Loucy (cell line): ENCODE data around the gene ABCC3.

Source experiments
- H2AFZ ChIP-seq: fragments of 200-600 bp; sonication (generic); 2 replicates; pipeline ENCODE4 v1.6.0; 2016; ENCODE audit warnings: antibody characterized with exemption, mild to moderate bottlenecking, low read length, moderate library complexity
- H3F3A ChIP-seq: fragments of 200-600 bp; 2 replicates; pipeline ENCODE4 v1.6.0; 2016; ENCODE audit warnings: antibody characterized with exemption, low read depth, mild to moderate bottlenecking
- H3K27me3 ChIP-seq: fragments of 200-600 bp; sonication (generic); 2 replicates; pipeline ENCODE4 v1.6.1; 2014; ENCODE audit warnings: low read length, mild to moderate bottlenecking; ENCODE audit not compliant: insufficient read depth, poor library complexity, severe bottlenecking
- H3K36me3 ChIP-seq: fragments of 200-600 bp; sonication (generic); 2 replicates; pipeline ENCODE4 v1.6.1; 2016; ENCODE audit warnings: low read length; ENCODE audit not compliant: insufficient read depth
- H3K4me1 ChIP-seq: fragments of 200-600 bp; sonication (generic); 2 replicates; pipeline ENCODE4 v1.5.1; 2014; ENCODE audit warnings: low read length, mild to moderate bottlenecking; ENCODE audit not compliant: insufficient read depth, poor library complexity, severe bottlenecking
- H3K4me2 ChIP-seq: fragments of 200-600 bp; sonication (generic); 2 replicates; pipeline ENCODE4 v1.6.0; 2014; ENCODE audit warnings: antibody characterized with exemption, low read length, low read depth, mild to moderate bottlenecking; ENCODE audit not compliant: poor library complexity, severe bottlenecking
- H3K4me3 ChIP-seq: fragments of 200-600 bp; sonication (generic); 2 replicates; pipeline ENCODE4 v1.5.1; 2014; ENCODE audit warnings: low read length, mild to moderate bottlenecking, mixed read lengths; ENCODE audit not compliant: poor library complexity, severe bottlenecking
- H3K79me2 ChIP-seq: fragments of 200-600 bp; sonication (generic); 2 replicates; pipeline ENCODE4 v1.6.1; 2014; ENCODE audit warnings: low read length; ENCODE audit not compliant: insufficient read depth
- H3K9ac ChIP-seq: fragments of 200-600 bp; sonication (generic); 2 replicates; pipeline ENCODE4 v1.6.0; 2014; ENCODE audit warnings: mild to moderate bottlenecking, low read depth, low read length, moderate library complexity; ENCODE audit not compliant: poor library complexity, severe bottlenecking
- H3K9me2 ChIP-seq: fragments of 200-600 bp; sonication (generic); replicated peaks from 2 replicates; pipeline ENCODE4 v1.6.1; 2016; ENCODE audit warnings: low read depth, low read length, mixed read lengths
- H3K9me3 ChIP-seq: fragments of 200-600 bp; sonication (generic); 2 replicates; pipeline ENCODE4 v1.6.1; 2014; ENCODE audit warnings: mild to moderate bottlenecking, antibody characterized with exemption, low read length, low read depth; ENCODE audit not compliant: insufficient read depth
- H4K20me1 ChIP-seq: fragments of 200-600 bp; sonication (generic); 2 replicates; pipeline ENCODE4 v1.6.0; 2014; ENCODE audit warnings: antibody characterized with exemption, low read length, mild to moderate bottlenecking; ENCODE audit not compliant: insufficient read depth, poor library complexity, severe bottlenecking
- EZH2phosphoT487 ChIP-seq: fragments of 200-600 bp; IDR thresholded peaks from 2 replicates; pipeline ENCODE4 v1.6.1; 2018; ENCODE audit warnings: antibody characterized with exemption, mild to moderate bottlenecking, moderate library complexity, borderline replicate concordance
- TF ChIP-seq, protein P1 (sequence below): fragments of 200-600 bp; sonication (generic); conservative IDR thresholded peaks from 2 replicates; pipeline ENCODE4 v1.5.1; 2014; ENCODE audit warnings: mild to moderate bottlenecking, antibody characterized with exemption, low read length

Gene ABCC3

GRCh38 chr17:50633683-50634082, 998 bp upstream of the ABCC3 start:
- no peaks in the 10 kb centered on the region for H3K36me3 ChIP-seq
- no peaks in the 10 kb centered on the region for H3K9me2 ChIP-seq
- H3K9ac ChIP-seq = no peak overlapping the region
- H2AFZ ChIP-seq = no peak overlapping the region
- H3F3A ChIP-seq = no peaks in the 10 kb centered on the region
- H3K4me1 ChIP-seq = no peaks in the 10 kb centered on the region
- H4K20me1 ChIP-seq = no peaks in the 10 kb centered on the region
- no peaks in the 10 kb centered on the region for H3K9me3 ChIP-seq
- TF ChIP-seq, protein P1, sequence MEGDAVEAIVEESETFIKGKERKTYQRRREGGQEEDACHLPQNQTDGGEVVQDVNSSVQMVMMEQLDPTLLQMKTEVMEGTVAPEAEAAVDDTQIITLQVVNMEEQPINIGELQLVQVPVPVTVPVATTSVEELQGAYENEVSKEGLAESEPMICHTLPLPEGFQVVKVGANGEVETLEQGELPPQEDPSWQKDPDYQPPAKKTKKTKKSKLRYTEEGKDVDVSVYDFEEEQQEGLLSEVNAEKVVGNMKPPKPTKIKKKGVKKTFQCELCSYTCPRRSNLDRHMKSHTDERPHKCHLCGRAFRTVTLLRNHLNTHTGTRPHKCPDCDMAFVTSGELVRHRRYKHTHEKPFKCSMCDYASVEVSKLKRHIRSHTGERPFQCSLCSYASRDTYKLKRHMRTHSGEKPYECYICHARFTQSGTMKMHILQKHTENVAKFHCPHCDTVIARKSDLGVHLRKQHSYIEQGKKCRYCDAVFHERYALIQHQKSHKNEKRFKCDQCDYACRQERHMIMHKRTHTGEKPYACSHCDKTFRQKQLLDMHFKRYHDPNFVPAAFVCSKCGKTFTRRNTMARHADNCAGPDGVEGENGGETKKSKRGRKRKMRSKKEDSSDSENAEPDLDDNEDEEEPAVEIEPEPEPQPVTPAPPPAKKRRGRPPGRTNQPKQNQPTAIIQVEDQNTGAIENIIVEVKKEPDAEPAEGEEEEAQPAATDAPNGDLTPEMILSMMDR = no peak
- TF ChIP-seq EZH2phosphoT487 = no peak
- H3K27me3 ChIP-seq = no peaks in the 10 kb centered on the region
- H3K4me3 ChIP-seq = no peak overlapping the region
- H3K4me2 ChIP-seq = no peak overlapping the region
- no peaks in the 10 kb centered on the region for H3K79me2 ChIP-seq

DNA sequence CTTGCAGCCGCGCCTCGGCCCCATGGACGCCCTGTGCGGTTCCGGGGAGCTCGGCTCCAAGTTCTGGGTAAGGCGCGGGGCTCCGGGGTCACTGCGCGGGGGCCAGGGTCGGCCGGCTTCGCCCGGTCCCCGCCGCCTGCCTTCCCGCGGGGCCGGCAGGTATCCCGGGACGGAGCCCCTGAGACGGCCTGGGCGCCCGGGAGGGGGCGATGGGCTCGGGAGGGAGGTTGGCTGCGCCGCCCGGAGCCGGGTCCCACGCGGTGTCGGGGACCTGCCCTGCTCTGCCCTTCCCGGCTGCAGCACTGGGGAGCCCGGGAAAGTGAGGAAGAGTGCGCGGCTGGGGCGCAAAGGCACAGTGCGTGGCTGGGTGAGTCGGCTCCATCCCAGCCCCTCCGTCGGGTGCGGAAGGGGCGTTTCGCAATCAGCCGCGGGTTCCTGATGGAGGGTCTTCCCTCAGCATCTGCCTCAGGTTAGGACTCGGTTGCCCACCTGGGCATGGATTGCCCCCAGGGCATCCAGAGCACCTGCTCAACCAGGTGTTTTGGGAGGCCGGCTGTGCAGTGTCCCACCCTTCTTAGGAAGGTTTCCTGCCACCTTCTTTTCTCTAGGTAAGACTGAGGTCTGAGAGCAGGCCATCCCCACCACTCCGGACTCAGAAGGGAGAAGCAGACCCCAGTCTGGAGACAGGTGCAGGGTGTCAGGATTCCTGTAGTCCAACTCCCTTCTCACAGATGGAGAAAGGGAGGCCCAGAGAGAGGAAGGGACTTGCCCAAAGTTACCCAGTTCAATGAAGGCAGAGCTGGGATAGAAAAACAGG, 442 bp downstream of the ABCC3 start:
- no peak overlapping the region for H3K9ac ChIP-seq
- no peak overlapping the region for H3K4me3 ChIP-seq
- H3K4me2 ChIP-seq = no peak overlapping the region

DNA sequence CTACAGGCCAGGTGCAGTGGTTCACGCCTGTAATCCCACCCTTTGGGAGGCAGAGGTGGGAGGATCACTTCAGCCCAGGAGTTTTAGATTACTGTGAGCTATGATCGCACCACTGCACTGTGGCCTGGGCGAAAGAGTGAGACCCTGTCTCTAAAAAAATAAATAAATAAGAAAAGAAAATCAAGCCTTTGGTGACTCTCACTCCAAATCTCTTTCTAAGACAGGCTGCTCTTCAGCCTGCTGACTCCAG, 976 bp downstream of the ABCC3 start:
- Histone ChIP-seq H3K9me2 (no peaks in the 10 kb centered on the region), H4K20me1 (no peaks in the 10 kb centered on the region), H3K4me3 (no peak overlapping the region), H3F3A (no peaks in the 10 kb centered on the region), H3K79me2 (no peaks in the 10 kb centered on the region), H2AFZ (no peak overlapping the region), H3K4me1 (no peaks in the 10 kb centered on the region), H3K9ac (no peak overlapping the region), H3K27me3 (no peaks in the 10 kb centered on the region), H3K4me2 (no peak overlapping the region), H3K9me3 (no peaks in the 10 kb centered on the region), H3K36me3 (no peaks in the 10 kb centered on the region)
- TF ChIP-seq, protein P1 = no peak
- no peak for TF ChIP-seq EZH2phosphoT487

More for the DNA sequence above, 442 bp downstream of the ABCC3 start:
- Histone ChIP-seq H3K79me2 (no peaks in the 10 kb centered on the region), H2AFZ (no peak overlapping the region), H3K27me3 (no peaks in the 10 kb centered on the region), H3F3A (no peaks in the 10 kb centered on the region), H3K9me3 (no peaks in the 10 kb centered on the region), H3K4me1 (no peaks in the 10 kb centered on the region), H3K36me3 (no peaks in the 10 kb centered on the region), H4K20me1 (no peaks in the 10 kb centered on the region), H3K9me2 (no peaks in the 10 kb centered on the region)
- no peak for TF ChIP-seq EZH2phosphoT487
- TF ChIP-seq, protein P1 = no peak
